OCI-LY1 (cell line): Measurements from ENCODE around the gene TNS4.

Experiments used
- H2AFZ ChIP-seq: fragments of 200-600 bp; sonication (generic), shearing (Covaris generic); 2 replicates; pipeline ENCODE4 v1.6.0; 2014; ENCODE audit warnings: antibody characterized with exemption, mild to moderate bottlenecking, low read length
- H3F3A ChIP-seq: fragments of 200-600 bp; sonication (generic), shearing (Covaris generic); 2 replicates; pipeline ENCODE4 v1.6.0; 2014; ENCODE audit warnings: mild to moderate bottlenecking, antibody characterized with exemption, low read length, moderate library complexity; ENCODE audit not compliant: insufficient read depth
- H3K27ac ChIP-seq: fragments of 200-600 bp; sonication (generic); 2 replicates; pipeline ENCODE4 v1.5.1; 2014; ENCODE audit warnings: low read length, mixed run types, mild to moderate bottlenecking, low read depth; ENCODE audit not compliant: poor library complexity, severe bottlenecking
- H3K27me3 ChIP-seq: fragments of 200-600 bp; sonication (generic); 2 replicates; pipeline ENCODE4 v1.6.0; 2014; ENCODE audit warnings: antibody characterized with exemption, mild to moderate bottlenecking, low read length, moderate library complexity; ENCODE audit not compliant: insufficient read depth
- H3K36me3 ChIP-seq: fragments of 200-600 bp; sonication (generic); 2 replicates; pipeline ENCODE4 v1.6.1; 2014; ENCODE audit warnings: mild to moderate bottlenecking, antibody characterized with exemption, low read length, moderate library complexity, mixed read lengths; ENCODE audit not compliant: insufficient read depth
- H3K4me1 ChIP-seq: fragments of 200-600 bp; sonication (generic); 2 replicates; pipeline ENCODE4 v1.5.1; 2014; ENCODE audit warnings: mild to moderate bottlenecking, low read length, moderate library complexity; ENCODE audit not compliant: insufficient read depth, severe bottlenecking
- H3K4me2 ChIP-seq: fragments of 200-600 bp; sonication (generic), shearing (Covaris generic); 2 replicates; pipeline ENCODE4 v1.6.1; 2014; ENCODE audit warnings: low read length
- H3K4me3 ChIP-seq: fragments of 200-600 bp; sonication (generic); 2 replicates; pipeline ENCODE4 v1.5.1; 2014; ENCODE audit warnings: low read length, low read depth, mild to moderate bottlenecking, mixed read lengths; ENCODE audit not compliant: poor library complexity, severe bottlenecking
- H3K79me2 ChIP-seq: fragments of 200-600 bp; shearing (Covaris generic); 2 replicates; pipeline ENCODE4 v1.6.1; 2016; ENCODE audit warnings: mixed run types, low read length, mixed read lengths; ENCODE audit not compliant: insufficient read depth
- H3K9ac ChIP-seq: fragments of 200-600 bp; sonication (generic), shearing (Covaris generic); 2 replicates; pipeline ENCODE4 v1.6.1; 2014; ENCODE audit warnings: mild to moderate bottlenecking, low read length, mixed read lengths
- H3K9me2 ChIP-seq: fragments of 200-600 bp; sonication (generic), shearing (Covaris generic); 2 replicates; pipeline ENCODE4 v1.6.1; 2014; ENCODE audit warnings: low read depth, mild to moderate bottlenecking, low read length, mixed read lengths
- H3K9me3 ChIP-seq: fragments of 200-600 bp; shearing (Covaris generic); 2 replicates; pipeline ENCODE4 v1.6.1; 2014; ENCODE audit warnings: low read length, mixed read lengths
- H4K20me1 ChIP-seq: fragments of 200-600 bp; sonication (generic), shearing (Covaris generic); 2 replicates; pipeline ENCODE4 v1.6.0; 2016; ENCODE audit warnings: mild to moderate bottlenecking, low read length; ENCODE audit not compliant: insufficient read depth
- CTCF ChIP-seq: fragments of 200-600 bp; sonication (generic), shearing (Covaris generic); IDR thresholded peaks from 2 replicates; pipeline ENCODE4 v1.5.1; 2017; ENCODE audit warnings: mild to moderate bottlenecking, antibody characterized with exemption, low read length, moderate library complexity, mixed read lengths
- EZH2 ChIP-seq: fragments of 200-600 bp; sonication (generic), shearing (Covaris generic); IDR thresholded peaks from 2 replicates; pipeline ENCODE4 v1.8.0; 2017; ENCODE audit warnings: borderline replicate concordance, mixed run types, mild to moderate bottlenecking, antibody characterized with exemption, low read length, moderate library complexity, mixed read lengths

The TNS4 gene

GRCh38 chr17:40447148-40447644 is 54.2 kb downstream of the TNS4 start:
- no peak overlapping the region for H3K9ac ChIP-seq
- peaks cover 26% of the 10 kb centered on the region; the same call in 1 of the 2 replicates for H3K27me3 ChIP-seq
- H3K4me2 ChIP-seq = no peak overlapping the region
- H3K9me2 ChIP-seq = no peaks in the 10 kb centered on the region
- H3F3A ChIP-seq = no peaks in the 10 kb centered on the region
- H3K4me3 ChIP-seq = no peak overlapping the region
- peaks cover 17% of the 10 kb centered on the region for H3K4me1 ChIP-seq
- no peaks in the 10 kb centered on the region for H4K20me1 ChIP-seq
- no peak for TF ChIP-seq CTCF
- no peak for TF ChIP-seq EZH2
- H3K9me3 ChIP-seq = no peaks in the 10 kb centered on the region
- H3K79me2 ChIP-seq = no peaks in the 10 kb centered on the region
- no peak overlapping the region for H2AFZ ChIP-seq
- no peaks in the 10 kb centered on the region for H3K36me3 ChIP-seq
- H3K27ac ChIP-seq = no peak overlapping the region

- Histone ChIP-seq H3K9ac (no peak overlapping the region), H3K9me3 (no peaks in the 10 kb centered on the region), H3K4me3 (no peak overlapping the region), H3K27ac (no peak overlapping the region), H3K9me2 (no peaks in the 10 kb centered on the region), H3F3A (no peaks in the 10 kb centered on the region), H3K36me3 (no peaks in the 10 kb centered on the region), H3K4me2 (no peak overlapping the region), H3K79me2 (no peaks in the 10 kb centered on the region), H2AFZ (no peak overlapping the region), H3K27me3 (peaks cover 22% of the 10 kb centered on the region; the same call in 1 of the 2 replicates), H3K4me1 (peaks cover 17% of the 10 kb centered on the region), H4K20me1 (no peaks in the 10 kb centered on the region)
- no peak for TF ChIP-seq EZH2
- no peak for TF ChIP-seq CTCF
These were observed 55.5 kb downstream of the TNS4 start for GRCh38 chr17:40445751-40446468.

- Histone ChIP-seq H3K27me3 (peaks cover 22% of the 10 kb centered on the region; the same call in 1 of the 2 replicates), H3K9me2 (no peaks in the 10 kb centered on the region), H3K4me3 (peak overlapping the region; percentile 55), H3K36me3 (no peaks in the 10 kb centered on the region), H3K9ac (no peak overlapping the region; the same call in 1 of the 2 replicates), H3K27ac (no peak overlapping the region), H3K4me2 (peak overlapping the region; percentile 71), H3K4me1 (peaks cover 17% of the 10 kb centered on the region), H2AFZ (no peak overlapping the region), H3K9me3 (no peaks in the 10 kb centered on the region), H3K79me2 (no peaks in the 10 kb centered on the region), H3F3A (no peaks in the 10 kb centered on the region), H4K20me1 (no peaks in the 10 kb centered on the region)
- TF ChIP-seq CTCF (no peak), EZH2 (no peak)
These were observed 57.2 kb downstream of the TNS4 start for GRCh38 chr17:40443988-40444899.
